ENCODE results near the gene MSH4.

Gene MSH4

GRCh38 chr1:75950176-75950575 is 153.5 kb downstream of the MSH4 start:
- Histone ChIP-seq H4K20me1 (ENCODE audit: insufficient read depth, low read length) (no peaks in the 10 kb centered on the region), H3K9me3 (ENCODE audit: low read length) (no peaks in the 10 kb centered on the region), H3K79me2 (ENCODE audit: insufficient read depth, low read length) (no peaks in the 10 kb centered on the region), H3K9ac (ENCODE audit: low read length) (no peak overlapping the region), H2AFZ (ENCODE audit: low read length) (no peak overlapping the region), H3K36me3 (ENCODE audit: insufficient read depth, low read length) (no peaks in the 10 kb centered on the region), H3F3A (ENCODE audit: insufficient read depth, low read length) (no peaks in the 10 kb centered on the region), H3K27me3 (ENCODE audit: insufficient read depth, low read length) (no peaks in the 10 kb centered on the region), H3K27ac (ENCODE audit: low read depth, low read length, poor library complexity, severe bottlenecking) (no peak overlapping the region), H3K4me3 (ENCODE audit: low read depth, low read length, poor library complexity, severe bottlenecking) (no peak overlapping the region), H3K4me1 (ENCODE audit: insufficient read depth, low read length, severe bottlenecking) (no peaks in the 10 kb centered on the region), H3K4me2 (ENCODE audit: low read length) (no peak overlapping the region), H3K9me2 (ENCODE audit: low read depth, low read length) (no peaks in the 10 kb centered on the region)
- TF ChIP-seq, protein P1, sequence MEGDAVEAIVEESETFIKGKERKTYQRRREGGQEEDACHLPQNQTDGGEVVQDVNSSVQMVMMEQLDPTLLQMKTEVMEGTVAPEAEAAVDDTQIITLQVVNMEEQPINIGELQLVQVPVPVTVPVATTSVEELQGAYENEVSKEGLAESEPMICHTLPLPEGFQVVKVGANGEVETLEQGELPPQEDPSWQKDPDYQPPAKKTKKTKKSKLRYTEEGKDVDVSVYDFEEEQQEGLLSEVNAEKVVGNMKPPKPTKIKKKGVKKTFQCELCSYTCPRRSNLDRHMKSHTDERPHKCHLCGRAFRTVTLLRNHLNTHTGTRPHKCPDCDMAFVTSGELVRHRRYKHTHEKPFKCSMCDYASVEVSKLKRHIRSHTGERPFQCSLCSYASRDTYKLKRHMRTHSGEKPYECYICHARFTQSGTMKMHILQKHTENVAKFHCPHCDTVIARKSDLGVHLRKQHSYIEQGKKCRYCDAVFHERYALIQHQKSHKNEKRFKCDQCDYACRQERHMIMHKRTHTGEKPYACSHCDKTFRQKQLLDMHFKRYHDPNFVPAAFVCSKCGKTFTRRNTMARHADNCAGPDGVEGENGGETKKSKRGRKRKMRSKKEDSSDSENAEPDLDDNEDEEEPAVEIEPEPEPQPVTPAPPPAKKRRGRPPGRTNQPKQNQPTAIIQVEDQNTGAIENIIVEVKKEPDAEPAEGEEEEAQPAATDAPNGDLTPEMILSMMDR (IDR thresholded peaks at IDR 0.05; ENCODE audit: low read length): no peak
- TF ChIP-seq EZH2 (IDR thresholded peaks at IDR 0.05; ENCODE audit: borderline replicate concordance, low read length): no peak

DNA sequence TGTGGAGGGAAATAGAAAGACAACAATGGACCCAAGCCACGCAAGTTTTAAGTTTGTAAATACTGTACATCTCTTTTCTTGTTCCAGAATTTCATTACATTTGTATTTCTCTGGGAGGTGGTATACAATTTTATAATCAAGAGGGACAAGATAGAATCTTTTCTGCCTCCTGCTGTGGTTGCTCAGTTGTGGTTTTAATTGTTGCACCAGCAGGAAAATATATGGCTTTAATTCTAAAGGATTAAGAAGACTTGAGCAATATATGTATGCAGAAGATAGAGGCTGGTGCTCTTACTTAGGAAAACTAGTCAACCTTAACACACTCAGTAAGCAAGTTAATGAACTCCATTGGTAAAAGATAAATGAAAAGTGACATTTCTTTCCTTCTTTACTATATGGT is 155.3 kb downstream of the MSH4 start:
- H3K27ac ChIP-seq (ENCODE audit: low read depth, low read length, poor library complexity, severe bottlenecking): no peak overlapping the region
- no peaks in the 10 kb centered on the region for H3K27me3 ChIP-seq (ENCODE audit: insufficient read depth, low read length)
- H3K9ac ChIP-seq (ENCODE audit: low read length): no peak overlapping the region
- no peak overlapping the region for H2AFZ ChIP-seq (ENCODE audit: low read length)
- no peaks in the 10 kb centered on the region for H3K9me2 ChIP-seq (ENCODE audit: low read depth, low read length)
- H4K20me1 ChIP-seq (ENCODE audit: insufficient read depth, low read length): no peaks in the 10 kb centered on the region
- no peak overlapping the region for H3K4me3 ChIP-seq (ENCODE audit: low read depth, low read length, poor library complexity, severe bottlenecking)
- no peaks in the 10 kb centered on the region for H3K79me2 ChIP-seq (ENCODE audit: insufficient read depth, low read length)
- H3K36me3 ChIP-seq (ENCODE audit: insufficient read depth, low read length): no peaks in the 10 kb centered on the region
- no peak for TF ChIP-seq EZH2 (IDR thresholded peaks at IDR 0.05; ENCODE audit: borderline replicate concordance, low read length)
- TF ChIP-seq, protein P1 (IDR thresholded peaks at IDR 0.05; ENCODE audit: low read length): no peak
- H3K4me1 ChIP-seq (ENCODE audit: insufficient read depth, low read length, severe bottlenecking): no peaks in the 10 kb centered on the region
- H3F3A ChIP-seq (ENCODE audit: insufficient read depth, low read length): no peaks in the 10 kb centered on the region
- H3K9me3 ChIP-seq (ENCODE audit: low read length): no peaks in the 10 kb centered on the region
- no peak overlapping the region for H3K4me2 ChIP-seq (ENCODE audit: low read length)

DNA sequence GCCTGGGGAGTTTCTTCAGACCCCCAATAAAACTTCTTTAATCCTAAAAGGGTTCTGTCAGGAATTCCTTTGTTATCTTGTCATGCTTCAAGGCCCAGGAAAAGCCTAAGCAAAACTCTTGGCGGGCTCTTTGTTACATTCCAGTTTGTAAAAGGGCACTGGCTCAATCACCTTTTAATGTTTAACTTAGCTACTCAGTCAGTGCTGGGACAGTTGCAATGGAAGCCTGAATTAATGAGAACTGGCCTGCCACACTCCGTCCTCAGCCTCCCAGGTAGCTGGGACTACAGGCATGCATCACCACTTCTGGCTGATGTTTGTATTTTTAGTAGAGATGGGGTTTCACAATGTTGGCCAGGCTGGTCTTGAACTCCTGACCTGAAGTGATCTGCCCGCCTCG is 156.8 kb downstream of the MSH4 start:
- no peak overlapping the region for H3K4me2 ChIP-seq (ENCODE audit: low read length)
- TF ChIP-seq, protein P1 (IDR thresholded peaks at IDR 0.05; ENCODE audit: low read length): no peak
- TF ChIP-seq EZH2 (IDR thresholded peaks at IDR 0.05; ENCODE audit: borderline replicate concordance, low read length): no peak

More for the DNA sequence above, 156.8 kb downstream of the MSH4 start:
- no peaks in the 10 kb centered on the region for H3K79me2 ChIP-seq (ENCODE audit: insufficient read depth, low read length)
- H3F3A ChIP-seq (ENCODE audit: insufficient read depth, low read length): no peaks in the 10 kb centered on the region
- no peaks in the 10 kb centered on the region for H3K9me3 ChIP-seq (ENCODE audit: low read length)
- no peaks in the 10 kb centered on the region for H3K27me3 ChIP-seq (ENCODE audit: insufficient read depth, low read length)
- H3K9me2 ChIP-seq (ENCODE audit: low read depth, low read length): no peaks in the 10 kb centered on the region
- no peaks in the 10 kb centered on the region for H4K20me1 ChIP-seq (ENCODE audit: insufficient read depth, low read length)
- H3K27ac ChIP-seq (ENCODE audit: low read depth, low read length, poor library complexity, severe bottlenecking): no peak overlapping the region
- no peak overlapping the region for H2AFZ ChIP-seq (ENCODE audit: low read length)
- no peak overlapping the region for H3K4me3 ChIP-seq (ENCODE audit: low read depth, low read length, poor library complexity, severe bottlenecking)
- no peak overlapping the region for H3K9ac ChIP-seq (ENCODE audit: low read length)
- H3K4me1 ChIP-seq (ENCODE audit: insufficient read depth, low read length, severe bottlenecking): no peaks in the 10 kb centered on the region
- H3K36me3 ChIP-seq (ENCODE audit: insufficient read depth, low read length): no peaks in the 10 kb centered on the region

Data from OCI-LY1 (cell line).